Measurements from ENCODE around the gene ABCD2. TPM values are rescaled to one million over a fixed set of nuclear protein-coding genes. Genes with fewer than 3 reads are reported as not detected.
A peak's percentile ranks its signal among the peaks of the same experiment; 100 is the strongest.

The ABCD2 gene
- total and polyA plus RNA-seq, 9 of the 15 experiments (the other 6 are each of a cell fraction or from before 2014, with no cell fraction given): 0.01 to 0.08 (median 0.04) TPM; not detected in 3

- in situ Hi-C loops (cut with MboI) (no loop called here), intact Hi-C loops (cut with micrococcal nuclease) (no loop called here)
- H3K4me2 ChIP-seq (ENCODE audit: insufficient read depth, low read length): no peak overlapping the region
- H3K27ac ChIP-seq (ENCODE audit: extremely low read depth, low read depth, low read length): no peak overlapping the region
- DNase-seq (ENCODE audit: extremely low read depth in 1 of 4, low spot score in 3 of 4) (no peak), FAIRE-seq (no peak), ATAC-seq (peak; percentile 62)
- H2AFZ ChIP-seq (ENCODE audit: low read depth, low read length): no peak overlapping the region
- no peak overlapping the region for H3K4me3 ChIP-seq
- H3K4me1 ChIP-seq (replicated peaks in 1 of 2; ENCODE audit: control insufficient read depth in 2 of 2, insufficient read depth in 2 of 2, low read length in 2 of 2): no peaks in the 10 kb centered on the region
- H3K36me3 ChIP-seq (ENCODE audit: control insufficient read depth, insufficient read depth, low read length): no peaks in the 10 kb centered on the region
- H4K20me1 ChIP-seq (replicated peaks; ENCODE audit: control insufficient read depth, insufficient read depth, low read length): no peaks in the 10 kb centered on the region
- WGBS (ENCODE audit: insufficient coverage, low coverage, missing lambda C conversion rate): 3% methylated on average over 2 of the region's 2 CpGs
- H3K9ac ChIP-seq (ENCODE audit: insufficient read depth in 1 of 2, low read depth in 2 of 2, low read length in 2 of 2): no peak overlapping the region
- no peaks in the 10 kb centered on the region for H3K9me3 ChIP-seq (replicated peaks; ENCODE audit: control insufficient read depth, insufficient read depth, low read depth, low read length)
- TF ChIP-seq TAF9B (IDR thresholded peaks at IDR 0.05; ENCODE audit: partially characterized antibody) (no peak), CEBPG (CRISPR knock-in tag; IDR thresholded peaks at IDR 0.05) (no peak), CEBPG (tag; conservative IDR thresholded peaks at IDR 0.05 in 1 of 2, IDR thresholded peaks at IDR 0.05 in 1 of 2) (peak in 1 of 2 experiments; percentile 87; a peak in 3 of 4 replicates), TRIM24 (IDR thresholded peaks at IDR 0.05) (peak; percentile 42 to 74; a peak in 2 of 4 replicates), ATF3 (IDR thresholded peaks at IDR 0.05) (peak; percentile 43; the same call in 1 of the 2 replicates), ATF3 (CRISPR knock-in tag; conservative IDR thresholded peaks at IDR 0.05) (no peak)
- ChIA-PET POLR2A (no interaction called here), CTCF (ENCODE audit: low intra/inter-chr PET ratio) (no interaction called here)
- H3K9me1 ChIP-seq (ENCODE audit: control insufficient read depth, insufficient read depth, low read length): no peaks in the 10 kb centered on the region
- no peaks in the 10 kb centered on the region for H3K79me2 ChIP-seq (ENCODE audit: control insufficient read depth, insufficient read depth, low read length)
- no peaks in the 10 kb centered on the region for H3K27me3 ChIP-seq (ENCODE audit: control insufficient read depth in 2 of 2, insufficient read depth in 2 of 2, low read length in 2 of 2)
- BruUV-seq (replicated peaks): no TSS peak
These were observed 23.7 kb downstream of the ABCD2 start for GRCh38 chr12:39595928-39596327.

GRCh38 chr12:39592295-39592694 lies 27.3 kb downstream of the ABCD2 start:
- intact Hi-C loops (cut with micrococcal nuclease): no loop called here
- CTCF ChIA-PET (ENCODE audit: low intra/inter-chr PET ratio): no interaction called here
- no TSS peak for BruUV-seq (replicated peaks)
- Histone ChIP-seq H3K27ac (ENCODE audit: extremely low read depth, low read depth, low read length) (no peak overlapping the region), H3K9me3 (replicated peaks; ENCODE audit: control insufficient read depth, insufficient read depth, low read depth, low read length) (no peaks in the 10 kb centered on the region), H3K4me1 (replicated peaks in 1 of 2; ENCODE audit: control insufficient read depth in 2 of 2, insufficient read depth in 2 of 2, low read length in 2 of 2) (no peaks in the 10 kb centered on the region), H3K27me3 (ENCODE audit: control insufficient read depth in 2 of 2, insufficient read depth in 2 of 2, low read length in 2 of 2) (no peaks in the 10 kb centered on the region), H4K20me1 (replicated peaks; ENCODE audit: control insufficient read depth, insufficient read depth, low read length) (no peaks in the 10 kb centered on the region), H3K4me3 (no peak overlapping the region), H3K9me1 (ENCODE audit: control insufficient read depth, insufficient read depth, low read length) (no peaks in the 10 kb centered on the region), H3K9ac (ENCODE audit: insufficient read depth in 1 of 2, low read depth in 2 of 2, low read length in 2 of 2) (no peak overlapping the region), H3K4me2 (ENCODE audit: insufficient read depth, low read length) (no peak overlapping the region), H2AFZ (ENCODE audit: low read depth, low read length) (no peak overlapping the region), H3K36me3 (ENCODE audit: control insufficient read depth, insufficient read depth, low read length) (no peaks in the 10 kb centered on the region), H3K79me2 (ENCODE audit: control insufficient read depth, insufficient read depth, low read length) (no peaks in the 10 kb centered on the region)
- in situ Hi-C loops (cut with MboI): no loop called here
- no peak for FAIRE-seq
- POLR2A ChIA-PET: no interaction called here
- DNase-seq (ENCODE audit: extremely low read depth in 1 of 4, low spot score in 3 of 4): no peak
- ATAC-seq: no peak
- TF ChIP-seq CEBPB (tag; IDR thresholded peaks at IDR 0.05): 0 out of 2 replicates have a peak, but pooled peaks have one; percentile 34
- no peak for TF ChIP-seq ZNF311 (CRISPR knock-in tag; IDR thresholded peaks at IDR 0.05)
- TF ChIP-seq ZNF511 (CRISPR knock-in tag; IDR thresholded peaks at IDR 0.05): no peak
- TF ChIP-seq ZBTB34 (CRISPR knock-in tag; IDR thresholded peaks at IDR 0.05): no peak
- no peak for TF ChIP-seq IRF1 (CRISPR knock-in tag; IDR thresholded peaks at IDR 0.05; ENCODE audit: borderline replicate concordance)
- no peak for TF ChIP-seq SAFB2 (IDR thresholded peaks at IDR 0.05; ENCODE audit: borderline replicate concordance, low read depth, low read length, severe bottlenecking)
- no peak for TF ChIP-seq ZFP30 (CRISPR knock-in tag; IDR thresholded peaks at IDR 0.05; ENCODE audit: borderline replicate concordance)
